K562 (cell line): ENCODE measurements around the gene AKR1C3. TPM values are rescaled to one million over a fixed set of nuclear protein-coding genes. Genes with fewer than 3 reads are reported as not detected.

Experiments
- ATF6 ChIP-seq: sonication (generic); formaldehyde crosslinking; IDR thresholded peaks from 2 replicates; pipeline ENCODE4 v1.4.0; 2020; ENCODE audit warnings: mild to moderate bottlenecking, missing genetic modification reagents
- CBX8 ChIP-seq: fragments of 200-600 bp; sonication (generic); IDR thresholded peaks from 2 replicates; pipeline ENCODE4 v1.6.1; 2012; ENCODE audit warnings: borderline replicate concordance, mixed run types, low read depth, mild to moderate bottlenecking, moderate library complexity, mixed read lengths, low read length, control low read depth, inconsistent platforms; ENCODE audit not compliant: poor library complexity, severe bottlenecking; ENCODE audit errors: extremely low read depth
- CREB5 ChIP-seq: fragments of 250-450 bp; sonication (Bioruptor Pico); IDR thresholded peaks from 2 replicates; pipeline ENCODE4 v1.5.0; 2020; ENCODE audit warnings: mild to moderate bottlenecking
- DPF2 ChIP-seq: fragments of 450-650 bp; IDR thresholded peaks from 2 replicates; pipeline ENCODE4 v1.6.1; 2016
- ETV1 ChIP-seq: fragments of 450-650 bp; conservative IDR thresholded peaks from 2 replicates; pipeline ENCODE4 v1.6.1; 2016; ENCODE audit warnings: missing genetic modification characterization, control low read depth, low read depth, missing compliant biosample characterization
- GABPB1 ChIP-seq: sonication (generic); formaldehyde crosslinking; IDR thresholded peaks from 2 replicates; pipeline ENCODE4 v1.8.0; 2022; ENCODE audit warnings: mild to moderate bottlenecking, missing genetic modification reagents
- HMBOX1 ChIP-seq: sonication (generic); IDR thresholded peaks from 2 replicates; pipeline ENCODE4 v1.6.1; 2016
- MXD1 ChIP-seq: fragments of 250-450 bp; sonication (Bioruptor Pico); IDR thresholded peaks from 2 replicates; pipeline ENCODE4 v1.8.0; 2021; ENCODE audit warnings: borderline replicate concordance, mild to moderate bottlenecking, moderate library complexity; ENCODE audit not compliant: poor library complexity, severe bottlenecking
- NFE2 ChIP-seq: IDR thresholded peaks from 2 replicates; pipeline ENCODE4 v1.6.1; 2014; ENCODE audit warnings: antibody characterized with exemption, low read depth
- NFIX ChIP-seq: fragments of 250-450 bp; sonication (Bioruptor Pico); IDR thresholded peaks from 2 replicates; pipeline ENCODE4 v1.4.0; 2020; ENCODE audit warnings: low read depth, mild to moderate bottlenecking, moderate library complexity
- SPI1 ChIP-seq: IDR thresholded peaks from 2 replicates; pipeline ENCODE4 v1.6.1; 2011; ENCODE audit warnings: low read depth, low read length, control low read depth, borderline replicate concordance
- THRA ChIP-seq: fragments of 450-650 bp; IDR thresholded peaks from 2 replicates; pipeline ENCODE4 v1.6.1; 2017; ENCODE audit warnings: mild to moderate bottlenecking, moderate library complexity
- ZEB2 ChIP-seq: fragments of 450-650 bp; IDR thresholded peaks from 2 replicates; pipeline ENCODE4 v1.6.1; 2016
- ZHX1 ChIP-seq: fragments of 150-350 bp; conservative IDR thresholded peaks from 2 replicates; pipeline ENCODE4 v1.6.1; 2014; ENCODE audit warnings: low read length
- ZNF134 ChIP-seq: fragments of 250-450 bp; sonication (Bioruptor Pico); conservative IDR thresholded peaks from 2 replicates; pipeline ENCODE4 v1.4.0; 2020
- ZNF212 ChIP-seq: fragments of 450-650 bp; formaldehyde crosslinking; IDR thresholded peaks from 2 replicates; pipeline ENCODE4 v1.4.0; 2020; ENCODE audit warnings: mild to moderate bottlenecking
- ZNF239 ChIP-seq: fragments of 250-450 bp; sonication (Bioruptor Pico); IDR thresholded peaks from 2 replicates; pipeline ENCODE4 v1.4.0; 2020; ENCODE audit warnings: mild to moderate bottlenecking
- ZNF253 ChIP-seq: fragments of 250-450 bp; sonication (Bioruptor Pico); conservative IDR thresholded peaks from 2 replicates; pipeline ENCODE4 v1.6.1; 2021; ENCODE audit warnings: mild to moderate bottlenecking
- ZNF79 ChIP-seq: fragments of 250-450 bp; sonication (Bioruptor Pico); IDR thresholded peaks from 2 replicates; pipeline ENCODE4 v1.4.0; 2020; ENCODE audit warnings: low read depth, mild to moderate bottlenecking, moderate library complexity
- polyA plus RNA-seq, 8 experiments: library from polyadenylated mRNA; depleted of rRNA in 4 of 8; stranded (reverse) in 5 of 8; unstranded in 3 of 8; fragments of >200 nt; fragmentation: Nextera tagmentation in 2 of 8; fragmentation: Illumina TruSeq in 1 of 8; extraction: Ambion mirVana in 2 of 8; extraction: Trizol in 1 of 8; gene quantifications; 2 replicates each; pipeline versions ENCODE4 v1.2.1 to v1.2.3, GENCODE V29; 2011 to 2014; ENCODE audit warnings: inconsistent platforms in 1 of 8, missing spikeins in 1 of 8
- total RNA-seq, 7 experiments: library from RNA; depleted of rRNA in 6 of 7; stranded (reverse); fragments of >200 nt in 6 of 7; fragmentation: Illumina TruSeq in 2 of 7; extraction: Trizol in 2 of 7; gene quantifications; 2 replicates each; pipeline versions ENCODE4 v1.2.1 to v1.2.3, GENCODE V29; 2011 to 2021; ENCODE audit warnings: low replicate concordance in 1 of 7

Gene AKR1C3
- total and polyA plus RNA-seq, 9 of the 15 experiments (the other 6 are each of a cell fraction or from before 2014, with no cell fraction given): 4.6 to 20.4 (median 10.1) TPM

- TF ChIP-seq ATF6: no peak
- TF ChIP-seq ZEB2: 0 out of 2 replicates have a peak, but pooled peaks have one; percentile 58
- TF ChIP-seq NFIX (CRISPR knock-in tag): no peak
- TF ChIP-seq ZNF239 (CRISPR knock-in tag): no peak
- TF ChIP-seq SPI1: no peak
- TF ChIP-seq ZNF212 (CRISPR knock-in tag): no peak
- TF ChIP-seq ZHX1: no peak
- peak; percentile 94 for TF ChIP-seq HMBOX1
- no peak for TF ChIP-seq THRA
- TF ChIP-seq MXD1 (CRISPR knock-in tag): no peak
- TF ChIP-seq ZNF134 (CRISPR knock-in tag): no peak
- peak; percentile 82 for TF ChIP-seq DPF2
- TF ChIP-seq NFE2: peak; percentile 99
- TF ChIP-seq CBX8: no peak
- no peak for TF ChIP-seq ETV1 (tag)
- TF ChIP-seq ZNF253 (CRISPR knock-in tag): no peak
- no peak for TF ChIP-seq CREB5
- no peak for TF ChIP-seq ZNF79 (CRISPR knock-in tag)
- no peak for TF ChIP-seq GABPB1
Observed at GRCh38 chr10:5078547-5079180, 15.6 kb upstream of the AKR1C3 start (continued).
